H1 (cell line): ENCODE data around the gene LMTK3. TPM values are rescaled to one million over a fixed set of nuclear protein-coding genes. Genes with fewer than 3 reads are reported as not detected.

ENCODE experiments used
- CTCF ChIA-PET: fragments of 300-600 bp; sonication (Branson Sonifier 250); formaldehyde crosslinking; loops from one replicate; lab custom pipeline; 2021; ENCODE audit not compliant: partially characterized antibody; lab: Charles Lee
- POLR2A ChIA-PET: fragments of 300-600 bp; sonication (Branson Sonifier 250); formaldehyde crosslinking; loops from one replicate; lab custom pipeline; 2021; ENCODE audit warnings: inconsistent platforms; ENCODE audit not compliant: partially characterized antibody; lab: Charles Lee
- DNase-seq, 2 experiments: peaks; one replicate each; pipeline versions ENCODE4 v3.0.0 to v3.0.0-alpha.2; 2010 to 2022; ENCODE audit warnings: low spot score in 2 of 2, low read depth in 1 of 2, mixed read lengths in 1 of 2
- FAIRE-seq: peaks from 2 replicates; lab custom pipeline; 2011; peaks lifted over from hg19 to GRCh38; lab: Jason Lieb, UNC
- H2AFZ ChIP-seq: 2 replicates; pipeline ENCODE4 v1.8.1; 2012; ENCODE audit warnings: low read length, inconsistent platforms
- H2AK5ac ChIP-seq: 2 replicates; pipeline ENCODE4 v1.6.1; 2013; ENCODE audit warnings: low read depth, low read length
- H2BK120ac ChIP-seq: replicated peaks from 2 replicates; pipeline ENCODE3; 2013; ENCODE audit warnings: low read depth, low read length, inconsistent platforms
- H2BK12ac ChIP-seq: 2 replicates; pipeline ENCODE4 v1.6.1; 2013; ENCODE audit warnings: low read depth, low read length
- H2BK15ac ChIP-seq: 2 replicates; pipeline ENCODE4 v1.6.1; 2013; ENCODE audit warnings: low read length
- H2BK20ac ChIP-seq: 2 replicates; pipeline ENCODE4 v1.6.1; 2013; ENCODE audit warnings: low read length
- H2BK5ac ChIP-seq: 2 replicates; pipeline ENCODE4 v1.6.1; 2013; ENCODE audit warnings: low read depth, low read length
- H3K14ac ChIP-seq: 2 replicates; pipeline ENCODE4 v1.6.1; 2013; ENCODE audit warnings: inconsistent platforms; ENCODE audit not compliant: insufficient read length
- H3K18ac ChIP-seq: 2 replicates; pipeline ENCODE4 v1.6.1; 2013; ENCODE audit warnings: low read length; ENCODE audit errors: extremely low read depth
- H3K23ac ChIP-seq: 2 replicates; pipeline ENCODE4 v1.6.1; 2013; ENCODE audit warnings: inconsistent platforms; ENCODE audit not compliant: insufficient read length
- H3K23me2 ChIP-seq: 2 replicates; pipeline ENCODE4 v1.6.1; 2013; ENCODE audit warnings: low read depth, low read length
- H3K27ac ChIP-seq: 2 replicates; pipeline ENCODE4 v1.6.1; 2011; ENCODE audit warnings: low read depth, low read length, inconsistent platforms
- H3K27me3 ChIP-seq, 4 experiments: replicated peaks in 1 of 4; 1 replicate in 1 of 4; 2 replicates in 3 of 4; pipeline versions ENCODE4 v1.6.1 to v1.8.1; 2011 to 2013; ENCODE audit warnings: low read length in 3 of 4, mild to moderate bottlenecking in 3 of 4, inconsistent platforms in 2 of 4, mixed read lengths in 2 of 4, moderate library complexity in 1 of 4; ENCODE audit not compliant: control insufficient read depth in 3 of 4, insufficient read depth in 3 of 4; ENCODE audit errors: extremely low read depth in 1 of 4
- H3K36me3 ChIP-seq, 4 experiments: 2 replicates each; pipeline versions ENCODE4 v1.6.1 to v1.8.1; 2011 to 2013; ENCODE audit warnings: mild to moderate bottlenecking in 4 of 4, low read length in 3 of 4, moderate library complexity in 2 of 4, control low read depth in 1 of 4, inconsistent platforms in 1 of 4; ENCODE audit not compliant: insufficient read depth in 4 of 4, control insufficient read depth in 2 of 4
- H3K4ac ChIP-seq: replicated peaks from 2 replicates; pipeline ENCODE3; 2013; ENCODE audit warnings: low read length, low read depth, mixed read lengths, inconsistent platforms; ENCODE audit not compliant: insufficient read length
- H3K4me1 ChIP-seq, 4 experiments: replicated peaks in 1 of 4; 1 replicate in 1 of 4; 2 replicates in 3 of 4; pipeline versions ENCODE4 v1.6.1 to v1.8.1; 2011 to 2013; ENCODE audit warnings: low read length in 3 of 4, inconsistent platforms in 2 of 4, mixed read lengths in 1 of 4; ENCODE audit not compliant: insufficient read depth in 4 of 4, control insufficient read depth in 3 of 4
- H3K4me2 ChIP-seq, 2 experiments: 2 replicates each; pipeline versions ENCODE4 v1.6.1 to v1.8.1; 2011 to 2013; ENCODE audit warnings: low read depth in 2 of 2, low read length in 2 of 2, control low read depth in 1 of 2, inconsistent platforms in 1 of 2, mild to moderate bottlenecking in 1 of 2; ENCODE audit not compliant: insufficient read depth in 1 of 2
- H3K4me3 ChIP-seq, 4 experiments: fragments of 200-600, 300-600 bp in 1 of 4; sonication (generic), shearing (Covaris generic), sonication (Bioruptor Twin) in 1 of 4; 2 replicates each; pipeline versions ENCODE4 v1.5.1 to v1.8.1; 2011 to 2016; ENCODE audit warnings: low read length in 4 of 4, low read depth in 3 of 4, control low read depth in 2 of 4, inconsistent platforms in 2 of 4, mild to moderate bottlenecking in 2 of 4, mixed read lengths in 1 of 4, moderate library complexity in 1 of 4; ENCODE audit not compliant: insufficient read depth in 2 of 4; ENCODE audit errors: extremely low read depth in 1 of 4
- H3K56ac ChIP-seq: replicated peaks from 2 replicates; pipeline ENCODE3; 2013; ENCODE audit warnings: low read depth, mild to moderate bottlenecking, mixed read lengths, low read length, inconsistent platforms; ENCODE audit not compliant: insufficient read length
- H3K79me1 ChIP-seq: 2 replicates; pipeline ENCODE4 v1.6.1; 2013; ENCODE audit warnings: low read depth, low read length, control low read depth
- H3K79me2 ChIP-seq, 2 experiments: 2 replicates each; pipeline versions ENCODE4 v1.6.1 to v1.8.1; 2012 to 2013; ENCODE audit warnings: low read length in 2 of 2, mild to moderate bottlenecking in 2 of 2, inconsistent platforms in 1 of 2; ENCODE audit not compliant: insufficient read depth in 2 of 2, control insufficient read depth in 1 of 2
- H3K9ac ChIP-seq, 4 experiments: replicated peaks in 1 of 4; 1 replicate in 1 of 4; 2 replicates in 3 of 4; pipeline versions ENCODE4 v1.6.1 to v1.8.1; 2011 to 2013; ENCODE audit warnings: low read depth in 3 of 4, low read length in 3 of 4, control low read depth in 2 of 4, mild to moderate bottlenecking in 2 of 4, moderate library complexity in 2 of 4, inconsistent platforms in 1 of 4; ENCODE audit errors: extremely low read depth in 1 of 4
- H3K9me3 ChIP-seq, 2 experiments: 2 replicates each; pipeline versions ENCODE4 v1.6.1 to v1.8.1; 2012 to 2013; ENCODE audit warnings: mild to moderate bottlenecking in 2 of 2, moderate library complexity in 2 of 2, control low read depth in 1 of 2, inconsistent platforms in 1 of 2, low read depth in 1 of 2, low read length in 1 of 2, mixed read lengths in 1 of 2; ENCODE audit not compliant: insufficient read depth in 2 of 2
- H4K20me1 ChIP-seq, 2 experiments: replicated peaks in 1 of 2; 2 replicates each; pipeline versions ENCODE3 to v1.8.1; 2011 to 2013; ENCODE audit warnings: inconsistent platforms in 2 of 2, low read length in 2 of 2, mild to moderate bottlenecking in 1 of 2; ENCODE audit not compliant: insufficient read depth in 2 of 2, control insufficient read depth in 1 of 2
- H4K5ac ChIP-seq: 2 replicates; pipeline ENCODE4 v1.6.1; 2013; ENCODE audit warnings: low read length, low read depth, mixed read lengths, inconsistent platforms; ENCODE audit not compliant: insufficient read length
- H4K8ac ChIP-seq: 2 replicates; pipeline ENCODE4 v1.8.0; 2013; ENCODE audit warnings: mild to moderate bottlenecking, moderate library complexity, low read length, inconsistent platforms; ENCODE audit not compliant: insufficient read depth; ENCODE audit errors: extremely low read depth
- H4K91ac ChIP-seq: replicated peaks from 2 replicates; pipeline ENCODE3; 2013; ENCODE audit warnings: low read length, mixed read lengths, inconsistent platforms; ENCODE audit not compliant: insufficient read length
- CBX8 ChIP-seq: fragments of 300-800, 300-1000 bp; sonication (generic); IDR thresholded peaks from 2 replicates; pipeline ENCODE4 v1.7.1; 2016; ENCODE audit warnings: low read depth, low read length, borderline replicate concordance
- CTBP2 ChIP-seq: IDR thresholded peaks from 2 replicates; pipeline ENCODE4 v1.7.0; 2011; ENCODE audit warnings: borderline replicate concordance, mild to moderate bottlenecking, moderate library complexity, mixed read lengths, low read length; ENCODE audit not compliant: insufficient read depth, insufficient read length
- JUN ChIP-seq: IDR thresholded peaks from 2 replicates; pipeline ENCODE4 v1.6.1; 2011; ENCODE audit warnings: low read depth, mild to moderate bottlenecking, improper control_type of control experiment, low read length
- MAFK ChIP-seq: IDR thresholded peaks from 2 replicates; pipeline ENCODE4 v1.6.1; 2012; ENCODE audit warnings: low read depth, mild to moderate bottlenecking, improper control_type of control experiment, low read length
- POLR2AphosphoS5 ChIP-seq: IDR thresholded peaks from 2 replicates; pipeline ENCODE4 v1.6.1; 2011; ENCODE audit warnings: low read depth, low read length
- SP4 ChIP-seq: IDR thresholded peaks from 2 replicates; pipeline ENCODE4 v1.6.1; 2012; ENCODE audit warnings: low read length, inconsistent platforms
- WGBS, 2 experiments: shearing (Covaris generic) in 1 of 2; methylation state at CpG; one replicate each; pipeline versions ENCODE4 v1.1.6 to v1.1.7; 2013 to 2015; ENCODE audit warnings: low lambda C conversion rate in 2 of 2, mixed read lengths in 2 of 2, inconsistent platforms in 1 of 2, low coverage in 1 of 2, missing lambda C conversion rate in 1 of 2; ENCODE audit not compliant: insufficient replicate concordance in 2 of 2, insufficient coverage in 1 of 2, insufficient read length in 1 of 2; ENCODE audit errors: extremely low coverage in 1 of 2, missing lambda C conversion rate in 1 of 2; 5-methylcytosine and 5-hydroxymethylcytosine counted together
- polyA plus RNA-seq, 7 experiments: library from polyadenylated mRNA; depleted of rRNA in 3 of 7; stranded (reverse) in 5 of 7; unstranded in 2 of 7; fragments of >200 nt in 5 of 7; fragments of 200-250 nt in 2 of 7; gene quantifications; 1 replicate in 5 of 7; 2 replicates in 1 of 7; 4 replicates in 1 of 7; pipeline versions ENCODE4 v1.2.1 to v1.2.3, GENCODE V29; 2011 to 2013; ENCODE audit warnings: missing spikeins in 2 of 7, mixed read lengths in 2 of 7
- total RNA-seq: library from RNA; stranded (reverse); fragmentation: NEBNext Ultra II Directional; extraction: Animal tissue kit (Norgen Biotek cat#: 25700); gene quantifications from 2 replicates; pipeline ENCODE4 v1.2.1, GENCODE V29; 2021

Gene LMTK3
- total and polyA plus RNA-seq, 2 of the 8 experiments (the other 6 are each of a cell fraction or from before 2014, with no cell fraction given) = 2.7 to 12.4 TPM

DNA sequence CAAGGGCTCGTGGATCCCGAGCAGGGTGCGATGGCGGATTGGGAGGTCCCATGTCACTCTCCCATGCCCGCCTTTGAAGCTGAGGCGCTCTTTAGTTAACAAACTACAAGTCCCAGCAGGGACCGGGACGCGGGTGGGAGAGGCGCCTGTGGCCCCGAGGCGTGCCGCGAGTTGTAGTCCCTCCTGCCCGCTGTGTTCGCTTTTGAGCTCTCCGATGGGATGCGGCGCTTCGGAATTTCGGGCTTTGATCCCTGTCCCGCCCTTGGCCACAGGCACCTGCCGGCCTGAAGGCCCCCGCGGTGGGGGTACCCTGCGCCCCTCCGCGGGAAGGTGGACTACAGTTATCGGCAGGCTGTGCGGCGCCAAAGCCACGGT is 31.5 kb downstream of the LMTK3 start:
- H3K4me1 ChIP-seq = peaks cover 0 to 1% (median 0%) of the 10 kb centered on the region in 4 experiments; a peak in 1 of 7 replicates
- no peak for TF ChIP-seq SP4
- TF ChIP-seq MAFK = no peak
- TF ChIP-seq CTBP2 = no peak
- TF ChIP-seq POLR2AphosphoS5 = 0 out of 2 replicates have a peak, but pooled peaks have one; percentile 20
- TF ChIP-seq CBX8 = no peak
- TF ChIP-seq JUN = no peak
- H3K27me3 ChIP-seq = no peaks in the 10 kb centered on the region
- DNase-seq = no peak
- no peaks in the 10 kb centered on the region for H3K79me1 ChIP-seq
- ChIA-PET CTCF (interaction anchor here (3.4 kb wide), 1 partner anchor 10 kb away, joined by 18 read pairs; no protein-coding TSS in a partner anchor), POLR2A (interaction anchor here (0.7 to 11.4 kb wide), 16 partner anchors 10 to 165 kb away, joined by 3 to 176 read pairs (median 4); partner anchors contain the start of genes FAM83E, GRWD1 and KCNJ14)
- no peak overlapping the region for H3K56ac ChIP-seq
- WGBS, 2 experiments = 96% methylated on average over 20 of the region's 32 CpGs; no CpG with 5 or more reads in 1 of the 2 experiments
- no peak overlapping the region for H3K18ac ChIP-seq
- no peak overlapping the region for H2BK5ac ChIP-seq
- no peak overlapping the region for H4K8ac ChIP-seq
- peaks cover 2% of the 10 kb centered on the region; the same call in 1 of the 2 replicates for H3K23me2 ChIP-seq
- peak overlapping the region in 1 of 4 experiments; percentile 29; a peak in 1 of 8 replicates for H3K4me3 ChIP-seq
- no peak for FAIRE-seq
- no peaks in the 10 kb centered on the region for H3K79me2 ChIP-seq
- no peak overlapping the region for H2AK5ac ChIP-seq
- no peak overlapping the region for H3K27ac ChIP-seq
- H3K9me3 ChIP-seq = no peaks in the 10 kb centered on the region
- H2BK120ac ChIP-seq = no peak overlapping the region
- peak overlapping the region in 1 of 2 experiments; percentile 47; a peak in 1 of 4 replicates for H3K4me2 ChIP-seq
- no peak overlapping the region for H2AFZ ChIP-seq
- no peak overlapping the region for H2BK20ac ChIP-seq
- no peak overlapping the region for H2BK15ac ChIP-seq
- H4K91ac ChIP-seq = no peak overlapping the region
- peaks cover 10 to 42% (median 27%) of the 10 kb centered on the region in 4 experiments for H3K36me3 ChIP-seq
- H3K9ac ChIP-seq = no peak overlapping the region
- peaks cover 8 to 9% of the 10 kb centered on the region in 2 experiments for H4K20me1 ChIP-seq
- no peak overlapping the region for H3K23ac ChIP-seq
- no peak overlapping the region for H4K5ac ChIP-seq
- H3K4ac ChIP-seq = no peak overlapping the region
- H2BK12ac ChIP-seq = peak overlapping the region; percentile 68; the same call in 1 of the 2 replicates
- H3K14ac ChIP-seq = no peak overlapping the region
